ENCODE results near the gene NCAN.

The NCAN gene

GRCh38 chr19:19234220-19234816, 22.6 kb downstream of the NCAN start:
- H2AK5ac ChIP-seq (ENCODE audit: low read length, severe bottlenecking): no peak overlapping the region
- H3K9ac ChIP-seq (ENCODE audit: low read length): no peak overlapping the region
- H2BK120ac ChIP-seq (ENCODE audit: low read depth, low read length): no peak overlapping the region
- H4K91ac ChIP-seq (ENCODE audit: low read length): no peak overlapping the region
- H3K4me2 ChIP-seq (ENCODE audit: low read length, poor library complexity, severe bottlenecking): no peak overlapping the region
- no peak overlapping the region for H2BK15ac ChIP-seq (ENCODE audit: low read depth, poor library complexity, severe bottlenecking)
- H3K4me1 ChIP-seq (ENCODE audit: control insufficient read depth, insufficient read depth, low read depth, low read length): no peaks in the 10 kb centered on the region
- no peak overlapping the region for H3K4ac ChIP-seq (ENCODE audit: low read depth in 1 of 2, low read length in 2 of 2)
- no peak overlapping the region for H3K23ac ChIP-seq (ENCODE audit: low read length in 2 of 2)
- H3K9me3 ChIP-seq (ENCODE audit: control insufficient read depth, low read length): peaks cover 16% of the 10 kb centered on the region
- H2AFZ ChIP-seq (ENCODE audit: low read depth, low read length): no peak overlapping the region
- H2BK12ac ChIP-seq (ENCODE audit: low read length in 2 of 2): no peak overlapping the region
- no peaks in the 10 kb centered on the region for H3K79me1 ChIP-seq (replicated peaks; ENCODE audit: low read length, poor library complexity, severe bottlenecking)
- H3K27ac ChIP-seq (ENCODE audit: low read length, poor library complexity, severe bottlenecking): no peak overlapping the region
- no peaks in the 10 kb centered on the region for H3K36me3 ChIP-seq (ENCODE audit: control insufficient read depth in 1 of 2, insufficient read depth in 2 of 2, low read depth in 1 of 2, low read length in 2 of 2)
- H3K27me3 ChIP-seq (ENCODE audit: control insufficient read depth in 1 of 2, insufficient read depth in 1 of 2, low read length in 2 of 2): peaks cover 0 to 14% of the 10 kb centered on the region in 2 experiments
- H3K4me3 ChIP-seq (ENCODE audit: insufficient read depth in 1 of 2, low read depth in 1 of 2, low read length in 2 of 2): no peak overlapping the region
- no peak overlapping the region for H4K8ac ChIP-seq (ENCODE audit: low read length)
- 61% methylated on average over 2 of the region's 2 CpGs for WGBS
- no peak overlapping the region for H2BK5ac ChIP-seq (ENCODE audit: low read depth, low read length, poor library complexity, severe bottlenecking)
- H3K18ac ChIP-seq (ENCODE audit: low read depth in 1 of 2, low read length in 2 of 2): no peak overlapping the region
- no peak for DNase-seq
- H3K14ac ChIP-seq (ENCODE audit: low read length in 2 of 2): no peak overlapping the region

GRCh38 chr19:19236173-19236572, 24.4 kb downstream of the NCAN start:
- Histone ChIP-seq H2BK5ac (ENCODE audit: low read depth, low read length, poor library complexity, severe bottlenecking) (no peak overlapping the region), H3K36me3 (ENCODE audit: control insufficient read depth in 1 of 2, insufficient read depth in 2 of 2, low read depth in 1 of 2, low read length in 2 of 2) (no peaks in the 10 kb centered on the region), H2BK15ac (ENCODE audit: low read depth, poor library complexity, severe bottlenecking) (no peak overlapping the region), H2BK120ac (ENCODE audit: low read depth, low read length) (no peak overlapping the region), H4K8ac (ENCODE audit: low read length) (no peak overlapping the region), H3K9ac (ENCODE audit: low read length) (no peak overlapping the region), H3K79me1 (replicated peaks; ENCODE audit: low read length, poor library complexity, severe bottlenecking) (no peaks in the 10 kb centered on the region), H4K91ac (ENCODE audit: low read length) (no peak overlapping the region), H3K18ac (ENCODE audit: low read depth in 1 of 2, low read length in 2 of 2) (no peak overlapping the region), H3K4me2 (ENCODE audit: low read length, poor library complexity, severe bottlenecking) (no peak overlapping the region), H3K23ac (ENCODE audit: low read length in 2 of 2) (no peak overlapping the region), H3K9me3 (ENCODE audit: control insufficient read depth, low read length) (peaks cover 16% of the 10 kb centered on the region), H3K27ac (ENCODE audit: low read length, poor library complexity, severe bottlenecking) (no peak overlapping the region), H2AFZ (ENCODE audit: low read depth, low read length) (no peak overlapping the region), H3K4ac (ENCODE audit: low read depth in 1 of 2, low read length in 2 of 2) (no peak overlapping the region), H2BK12ac (ENCODE audit: low read length in 2 of 2) (no peak overlapping the region), H3K27me3 (ENCODE audit: control insufficient read depth in 1 of 2, insufficient read depth in 1 of 2, low read length in 2 of 2) (peaks cover 9 to 16% of the 10 kb centered on the region in 2 experiments), H3K4me3 (ENCODE audit: insufficient read depth in 1 of 2, low read depth in 1 of 2, low read length in 2 of 2) (no peak overlapping the region), H3K4me1 (ENCODE audit: control insufficient read depth, insufficient read depth, low read depth, low read length) (no peaks in the 10 kb centered on the region), H3K14ac (ENCODE audit: low read length in 2 of 2) (no peak overlapping the region), H2AK5ac (ENCODE audit: low read length, severe bottlenecking) (no peak overlapping the region)
- DNase-seq: no peak

- 81% methylated on average over 18 of the region's 18 CpGs for WGBS
- no peak overlapping the region for H3K23ac ChIP-seq (ENCODE audit: low read length in 2 of 2)
- H2BK5ac ChIP-seq (ENCODE audit: low read depth, low read length, poor library complexity, severe bottlenecking): no peak overlapping the region
- DNase-seq: no peak
- H2AK5ac ChIP-seq (ENCODE audit: low read length, severe bottlenecking): no peak overlapping the region
- no peak overlapping the region for H3K4me2 ChIP-seq (ENCODE audit: low read length, poor library complexity, severe bottlenecking)
- H2BK120ac ChIP-seq (ENCODE audit: low read depth, low read length): no peak overlapping the region
- H3K27me3 ChIP-seq (ENCODE audit: control insufficient read depth in 1 of 2, insufficient read depth in 1 of 2, low read length in 2 of 2): peaks cover 9% of the 10 kb centered on the region in 2 experiments
- peaks cover 14% of the 10 kb centered on the region for H3K9me3 ChIP-seq (ENCODE audit: control insufficient read depth, low read length)
- H3K4me3 ChIP-seq (ENCODE audit: insufficient read depth in 1 of 2, low read depth in 1 of 2, low read length in 2 of 2): no peak overlapping the region
- no peaks in the 10 kb centered on the region for H3K79me1 ChIP-seq (replicated peaks; ENCODE audit: low read length, poor library complexity, severe bottlenecking)
- no peak overlapping the region for H3K4ac ChIP-seq (ENCODE audit: low read depth in 1 of 2, low read length in 2 of 2)
- H3K9ac ChIP-seq (ENCODE audit: low read length): no peak overlapping the region
- no peak overlapping the region for H3K18ac ChIP-seq (ENCODE audit: low read depth in 1 of 2, low read length in 2 of 2)
- H2BK15ac ChIP-seq (ENCODE audit: low read depth, poor library complexity, severe bottlenecking): no peak overlapping the region
- no peak overlapping the region for H4K8ac ChIP-seq (ENCODE audit: low read length)
- no peak overlapping the region for H3K27ac ChIP-seq (ENCODE audit: low read length, poor library complexity, severe bottlenecking)
- H2AFZ ChIP-seq (ENCODE audit: low read depth, low read length): no peak overlapping the region
- H3K36me3 ChIP-seq (ENCODE audit: control insufficient read depth in 1 of 2, insufficient read depth in 2 of 2, low read depth in 1 of 2, low read length in 2 of 2): no peaks in the 10 kb centered on the region
- H4K91ac ChIP-seq (ENCODE audit: low read length): no peak overlapping the region
- no peak overlapping the region for H2BK12ac ChIP-seq (ENCODE audit: low read length in 2 of 2)
- H3K4me1 ChIP-seq (ENCODE audit: control insufficient read depth, insufficient read depth, low read depth, low read length): no peaks in the 10 kb centered on the region
- no peak overlapping the region for H3K14ac ChIP-seq (ENCODE audit: low read length in 2 of 2)
These were observed 26.6 kb downstream of the NCAN start for GRCh38 chr19:19238126-19238894.

- Histone ChIP-seq H3K9me3 (ENCODE audit: control insufficient read depth, low read length) (peaks cover under 1% of the 10 kb centered on the region), H3K4me3 (ENCODE audit: insufficient read depth in 1 of 2, low read depth in 1 of 2, low read length in 2 of 2) (no peak overlapping the region), H3K23ac (ENCODE audit: low read length in 2 of 2) (no peak overlapping the region), H2BK15ac (ENCODE audit: low read depth, poor library complexity, severe bottlenecking) (no peak overlapping the region), H2AFZ (ENCODE audit: low read depth, low read length) (no peak overlapping the region), H3K4ac (ENCODE audit: low read depth in 1 of 2, low read length in 2 of 2) (no peak overlapping the region), H2BK12ac (ENCODE audit: low read length in 2 of 2) (no peak overlapping the region), H3K4me2 (ENCODE audit: low read length, poor library complexity, severe bottlenecking) (no peak overlapping the region), H2BK120ac (ENCODE audit: low read depth, low read length) (no peak overlapping the region), H3K4me1 (ENCODE audit: control insufficient read depth, insufficient read depth, low read depth, low read length) (no peaks in the 10 kb centered on the region), H3K9ac (ENCODE audit: low read length) (no peak overlapping the region), H2BK5ac (ENCODE audit: low read depth, low read length, poor library complexity, severe bottlenecking) (no peak overlapping the region), H3K18ac (ENCODE audit: low read depth in 1 of 2, low read length in 2 of 2) (no peak overlapping the region), H4K91ac (ENCODE audit: low read length) (no peak overlapping the region), H3K79me1 (replicated peaks; ENCODE audit: low read length, poor library complexity, severe bottlenecking) (no peaks in the 10 kb centered on the region), H2AK5ac (ENCODE audit: low read length, severe bottlenecking) (no peak overlapping the region), H3K14ac (ENCODE audit: low read length in 2 of 2) (no peak overlapping the region), H3K27ac (ENCODE audit: low read length, poor library complexity, severe bottlenecking) (no peak overlapping the region), H4K8ac (ENCODE audit: low read length) (no peak overlapping the region), H3K27me3 (ENCODE audit: control insufficient read depth in 1 of 2, insufficient read depth in 1 of 2, low read length in 2 of 2) (peaks cover 9% of the 10 kb centered on the region in 2 experiments), H3K36me3 (ENCODE audit: control insufficient read depth in 1 of 2, insufficient read depth in 2 of 2, low read depth in 1 of 2, low read length in 2 of 2) (no peaks in the 10 kb centered on the region)
- no peak for DNase-seq
These were observed 27.9 kb downstream of the NCAN start for GRCh38 chr19:19239675-19240074.

Data from mesenchymal stem cell (in vitro differentiated cells and primary cell).